Osteocyte (in vitro differentiated cells): ENCODE measurements around the gene RAB39A. TPM values are rescaled to one million over a fixed set of nuclear protein-coding genes. Genes with fewer than 3 reads are reported as not detected.

Experiments used
- DNase-seq: peaks from one replicate; pipeline ENCODE4 v3.0.0; 2021; ENCODE audit warnings: mixed read lengths; ENCODE audit not compliant: unreplicated experiment; ENCODE audit errors: extremely low spot score
- H3K27ac Mint-ChIP-seq: one replicate; pipeline ENCODE4 v1.8.0; 2021; ENCODE audit warnings: mild to moderate bottlenecking, mixed read lengths; ENCODE audit not compliant: unreplicated experiment
- H3K27me3 Mint-ChIP-seq: one replicate; pipeline ENCODE4 v1.8.0; 2021; ENCODE audit warnings: mixed read lengths; ENCODE audit not compliant: unreplicated experiment
- H3K36me3 Mint-ChIP-seq: one replicate; pipeline ENCODE4 v1.8.0; 2021; ENCODE audit warnings: mixed read lengths; ENCODE audit not compliant: unreplicated experiment
- H3K4me1 Mint-ChIP-seq: one replicate; pipeline ENCODE4 v1.8.0; 2021; ENCODE audit warnings: mixed read lengths; ENCODE audit not compliant: unreplicated experiment
- H3K4me3 Mint-ChIP-seq: one replicate; pipeline ENCODE4 v1.8.0; 2021; ENCODE audit warnings: mild to moderate bottlenecking, moderate library complexity, mixed read lengths; ENCODE audit not compliant: unreplicated experiment
- H3K9me3 Mint-ChIP-seq: one replicate; pipeline ENCODE4 v1.8.0; 2021; ENCODE audit warnings: mixed read lengths; ENCODE audit not compliant: unreplicated experiment
- total RNA-seq: library from RNA; stranded (reverse); gene quantifications from 2 replicates; pipeline ENCODE4 v1.2.1, GENCODE V29; 2021
- TF ChIP-seq, protein P1 (sequence below): fragments of 200-600 bp; sonication (generic); IDR thresholded peaks from 2 replicates; pipeline ENCODE4 v1.5.0; 2021; ENCODE audit warnings: antibody characterized with exemption, mild to moderate bottlenecking, moderate library complexity

Gene RAB39A
- total RNA-seq, 1 donor from 2014 or later = not detected

DNA sequence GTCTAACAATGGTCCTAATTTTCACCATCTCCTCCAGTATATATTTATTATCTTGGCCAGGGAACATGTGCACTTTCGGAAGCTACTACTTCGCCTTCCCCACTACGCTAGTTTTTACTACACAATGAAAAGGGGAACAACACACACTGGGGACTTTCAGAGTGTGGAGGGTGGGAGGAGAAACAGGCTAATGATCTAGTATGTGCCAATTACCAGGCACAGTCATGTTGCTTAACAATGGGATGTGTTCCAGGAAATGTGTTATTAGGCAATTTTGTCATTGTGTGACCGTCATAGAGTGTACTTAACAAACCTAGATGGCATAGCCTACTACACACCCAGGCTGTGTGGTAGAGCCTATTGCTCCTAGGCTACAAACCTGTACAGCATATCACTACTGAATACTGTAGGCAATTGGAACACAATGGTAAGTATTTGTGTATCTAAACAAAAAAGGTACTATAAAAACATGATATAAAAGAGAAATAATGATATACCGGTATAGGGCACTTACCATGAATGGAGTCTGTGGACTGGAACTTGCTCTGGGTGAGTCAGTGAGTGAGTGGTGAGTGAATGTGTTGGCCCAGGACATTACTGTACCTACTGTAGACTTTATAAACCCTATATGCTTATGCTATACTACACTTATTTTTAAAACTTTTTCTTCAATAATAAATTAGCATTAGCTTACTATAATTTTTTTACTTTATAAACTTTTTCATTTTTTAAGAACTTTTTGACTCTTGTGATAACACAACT is 60.3 kb downstream of the RAB39A start:
- H3K27ac Mint-ChIP-seq = no peak overlapping the region
- no peaks in the 10 kb centered on the region for H3K9me3 Mint-ChIP-seq
- no peaks in the 10 kb centered on the region for H3K36me3 Mint-ChIP-seq
- no peak for DNase-seq
- H3K4me1 Mint-ChIP-seq = no peaks in the 10 kb centered on the region
- H3K4me3 Mint-ChIP-seq = no peak overlapping the region
- TF ChIP-seq, protein P1, sequence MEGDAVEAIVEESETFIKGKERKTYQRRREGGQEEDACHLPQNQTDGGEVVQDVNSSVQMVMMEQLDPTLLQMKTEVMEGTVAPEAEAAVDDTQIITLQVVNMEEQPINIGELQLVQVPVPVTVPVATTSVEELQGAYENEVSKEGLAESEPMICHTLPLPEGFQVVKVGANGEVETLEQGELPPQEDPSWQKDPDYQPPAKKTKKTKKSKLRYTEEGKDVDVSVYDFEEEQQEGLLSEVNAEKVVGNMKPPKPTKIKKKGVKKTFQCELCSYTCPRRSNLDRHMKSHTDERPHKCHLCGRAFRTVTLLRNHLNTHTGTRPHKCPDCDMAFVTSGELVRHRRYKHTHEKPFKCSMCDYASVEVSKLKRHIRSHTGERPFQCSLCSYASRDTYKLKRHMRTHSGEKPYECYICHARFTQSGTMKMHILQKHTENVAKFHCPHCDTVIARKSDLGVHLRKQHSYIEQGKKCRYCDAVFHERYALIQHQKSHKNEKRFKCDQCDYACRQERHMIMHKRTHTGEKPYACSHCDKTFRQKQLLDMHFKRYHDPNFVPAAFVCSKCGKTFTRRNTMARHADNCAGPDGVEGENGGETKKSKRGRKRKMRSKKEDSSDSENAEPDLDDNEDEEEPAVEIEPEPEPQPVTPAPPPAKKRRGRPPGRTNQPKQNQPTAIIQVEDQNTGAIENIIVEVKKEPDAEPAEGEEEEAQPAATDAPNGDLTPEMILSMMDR = no peak
- H3K27me3 Mint-ChIP-seq = no peaks in the 10 kb centered on the region

DNA sequence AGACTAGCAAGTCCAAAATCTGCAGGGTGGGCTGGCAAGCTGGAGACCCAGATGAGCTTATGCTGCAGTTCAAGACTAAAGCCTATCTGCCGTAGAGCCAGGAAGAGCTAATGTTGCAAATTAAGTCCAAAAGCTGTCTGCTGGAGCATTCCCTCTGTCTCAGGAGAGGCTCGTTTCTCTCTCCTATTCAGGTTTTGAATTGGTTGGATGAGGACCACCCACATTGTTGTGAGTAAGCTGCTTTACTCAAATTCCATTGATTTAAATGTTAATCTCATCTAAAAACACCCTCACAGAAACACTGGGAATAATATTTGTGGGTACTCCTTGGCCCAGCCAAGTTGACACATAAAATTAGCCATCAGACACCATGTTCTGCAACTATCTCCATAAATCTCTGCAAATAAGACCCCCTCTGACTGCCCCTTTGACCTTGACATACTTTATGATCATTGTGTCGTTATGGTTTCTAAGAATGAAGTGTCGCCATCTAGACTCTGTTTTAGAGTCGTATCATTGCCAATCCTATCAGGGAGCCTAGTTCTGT is 63.7 kb downstream of the RAB39A start:
- TF ChIP-seq, protein P1 = no peak
- Mint-ChIP-seq H3K27ac (no peak overlapping the region), H3K9me3 (no peaks in the 10 kb centered on the region), H3K4me1 (no peaks in the 10 kb centered on the region), H3K27me3 (peaks cover 15% of the 10 kb centered on the region), H3K4me3 (no peak overlapping the region), H3K36me3 (no peaks in the 10 kb centered on the region)
- no peak for DNase-seq

DNA sequence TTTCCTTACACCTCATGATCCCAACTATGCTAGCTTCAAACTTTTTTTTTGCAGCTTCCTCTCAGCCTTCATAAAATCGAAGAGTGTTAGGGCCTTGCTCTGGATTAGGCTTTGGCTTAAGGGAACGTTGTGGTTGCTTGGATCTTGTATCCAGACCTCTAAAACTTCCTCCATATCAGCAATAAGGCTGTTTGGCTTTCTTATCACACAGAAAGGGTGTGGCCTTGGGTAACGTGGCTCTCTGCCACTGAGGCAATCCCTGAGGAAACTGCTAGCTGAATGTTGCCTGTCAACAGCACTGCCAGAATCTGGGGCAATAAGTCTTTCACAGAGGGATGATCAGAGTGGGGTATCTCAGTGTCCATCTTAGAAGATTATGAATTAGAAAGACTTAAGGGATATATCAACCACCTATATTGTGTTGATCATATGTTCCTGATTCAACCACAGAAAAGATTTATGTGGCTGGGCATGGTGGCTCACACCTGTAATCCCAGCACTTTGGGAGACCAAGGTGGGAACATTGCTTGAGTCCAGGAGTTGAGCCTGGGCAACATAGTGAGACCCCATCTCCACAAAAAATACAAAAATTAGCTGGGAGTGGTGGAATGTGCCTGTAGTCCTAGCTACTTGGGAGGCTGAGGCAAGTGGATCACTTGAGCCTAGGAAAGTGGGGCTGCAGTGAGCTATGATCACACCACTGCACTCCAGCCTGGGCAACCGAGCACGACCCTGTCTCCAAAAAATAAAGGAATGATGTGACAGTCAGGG is 67.9 kb downstream of the RAB39A start:
- DNase-seq = no peak
- Mint-ChIP-seq H3K4me1 (no peaks in the 10 kb centered on the region), H3K27me3 (peaks cover 18% of the 10 kb centered on the region), H3K27ac (no peak overlapping the region), H3K36me3 (no peaks in the 10 kb centered on the region), H3K4me3 (no peak overlapping the region), H3K9me3 (no peaks in the 10 kb centered on the region)
- TF ChIP-seq, protein P1 = no peak

DNA sequence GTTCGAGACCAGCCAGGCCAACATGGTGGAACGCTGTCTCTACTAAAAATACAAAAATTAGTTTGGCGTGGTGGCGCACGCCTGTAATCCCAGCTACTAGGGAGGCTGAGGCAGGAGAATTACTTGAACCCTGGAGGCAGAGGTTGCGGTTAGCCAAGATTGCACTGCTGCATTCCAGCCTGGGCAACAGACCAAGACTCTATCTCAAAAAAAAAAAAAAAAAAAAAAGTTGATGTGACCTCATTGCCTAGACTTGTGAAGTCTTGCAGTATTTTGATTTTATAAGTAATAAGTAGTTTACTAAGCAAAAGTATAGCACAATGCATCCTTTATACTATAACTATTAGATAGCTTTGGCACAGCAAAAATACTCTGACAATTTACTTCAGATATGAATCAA is 70.5 kb downstream of the RAB39A start:
- Mint-ChIP-seq H3K4me1 (no peaks in the 10 kb centered on the region), H3K27me3 (peaks cover 28% of the 10 kb centered on the region), H3K36me3 (no peaks in the 10 kb centered on the region), H3K27ac (no peak overlapping the region), H3K9me3 (no peaks in the 10 kb centered on the region), H3K4me3 (no peak overlapping the region)
- DNase-seq = no peak
- TF ChIP-seq, protein P1 = no peak
